ENCODE results near the gene DUOX1.

Gene DUOX1

DNA sequence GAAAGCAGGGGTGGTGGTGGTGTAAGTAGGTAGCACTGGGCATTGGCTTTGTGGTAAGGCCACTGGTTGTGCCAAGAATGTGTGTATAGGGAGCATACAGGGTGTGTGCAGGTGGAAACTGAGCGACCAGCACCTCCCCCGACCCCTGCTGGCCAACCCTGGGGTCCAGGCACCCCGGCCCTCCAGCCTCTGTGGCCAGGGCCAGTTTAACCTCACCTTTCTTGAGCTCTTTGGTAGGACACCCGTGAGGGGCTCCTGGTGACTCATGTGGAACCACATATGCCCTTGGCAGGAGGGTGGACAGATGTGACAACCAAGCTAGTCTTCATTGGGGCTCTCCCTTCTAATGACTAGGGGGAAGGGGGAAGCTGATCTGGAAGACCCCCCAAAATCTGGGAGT, 38.5 kb downstream of the DUOX1 start:
- DNase-seq (ENCODE audit: low read depth) = no peak
- H3K4me3 ChIP-seq (ENCODE audit: low read length) = no peak overlapping the region
- TF ChIP-seq, protein P1, sequence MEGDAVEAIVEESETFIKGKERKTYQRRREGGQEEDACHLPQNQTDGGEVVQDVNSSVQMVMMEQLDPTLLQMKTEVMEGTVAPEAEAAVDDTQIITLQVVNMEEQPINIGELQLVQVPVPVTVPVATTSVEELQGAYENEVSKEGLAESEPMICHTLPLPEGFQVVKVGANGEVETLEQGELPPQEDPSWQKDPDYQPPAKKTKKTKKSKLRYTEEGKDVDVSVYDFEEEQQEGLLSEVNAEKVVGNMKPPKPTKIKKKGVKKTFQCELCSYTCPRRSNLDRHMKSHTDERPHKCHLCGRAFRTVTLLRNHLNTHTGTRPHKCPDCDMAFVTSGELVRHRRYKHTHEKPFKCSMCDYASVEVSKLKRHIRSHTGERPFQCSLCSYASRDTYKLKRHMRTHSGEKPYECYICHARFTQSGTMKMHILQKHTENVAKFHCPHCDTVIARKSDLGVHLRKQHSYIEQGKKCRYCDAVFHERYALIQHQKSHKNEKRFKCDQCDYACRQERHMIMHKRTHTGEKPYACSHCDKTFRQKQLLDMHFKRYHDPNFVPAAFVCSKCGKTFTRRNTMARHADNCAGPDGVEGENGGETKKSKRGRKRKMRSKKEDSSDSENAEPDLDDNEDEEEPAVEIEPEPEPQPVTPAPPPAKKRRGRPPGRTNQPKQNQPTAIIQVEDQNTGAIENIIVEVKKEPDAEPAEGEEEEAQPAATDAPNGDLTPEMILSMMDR (IDR thresholded peaks at IDR 0.05; ENCODE audit: insufficient read depth, low read depth, low read length, missing control alignments) = no peak

DNA sequence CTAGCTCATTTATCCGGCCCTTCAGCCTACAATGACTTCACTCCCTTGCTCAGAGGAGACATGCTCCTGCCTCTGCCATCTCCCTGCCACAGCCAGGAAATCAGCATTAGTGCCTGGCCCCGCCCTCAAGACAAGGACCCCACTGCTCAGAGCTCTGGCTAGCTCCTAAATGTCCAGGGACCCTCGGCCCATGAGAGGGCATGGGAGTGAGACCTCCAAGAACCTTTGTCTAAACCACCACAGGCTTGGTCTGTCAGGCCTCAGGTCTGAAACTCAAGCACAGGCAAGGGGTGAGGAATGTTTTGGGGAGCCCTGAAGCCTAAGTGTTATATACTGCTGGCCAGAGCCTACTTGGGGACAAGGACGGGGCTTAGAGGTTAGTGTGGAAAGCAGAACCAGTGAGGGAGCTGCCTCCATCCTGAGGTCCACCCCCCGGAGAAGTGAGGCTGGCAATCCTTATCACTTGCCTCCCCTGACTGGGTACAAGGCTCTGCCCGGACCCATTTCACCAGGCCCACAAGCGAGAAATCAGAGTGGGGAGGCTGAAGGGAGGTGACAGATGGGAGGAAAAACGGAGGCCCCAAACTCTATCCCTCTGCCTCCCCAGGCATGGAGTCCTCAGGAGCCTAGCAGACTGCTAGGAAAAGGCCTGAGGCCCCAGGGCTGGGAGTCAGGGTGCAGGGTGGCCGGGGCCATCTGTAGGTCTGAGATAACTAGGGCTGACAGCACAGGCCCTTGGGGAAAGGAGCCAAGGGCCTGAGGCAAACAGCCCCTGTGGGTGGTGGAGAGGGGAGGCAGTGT, 39.2 kb downstream of the DUOX1 start:
- no peak for DNase-seq (ENCODE audit: low read depth)
- no peak overlapping the region for H3K4me3 ChIP-seq (ENCODE audit: low read length)
- TF ChIP-seq, protein P1 (IDR thresholded peaks at IDR 0.05; ENCODE audit: insufficient read depth, low read depth, low read length, missing control alignments) = no peak

DNA sequence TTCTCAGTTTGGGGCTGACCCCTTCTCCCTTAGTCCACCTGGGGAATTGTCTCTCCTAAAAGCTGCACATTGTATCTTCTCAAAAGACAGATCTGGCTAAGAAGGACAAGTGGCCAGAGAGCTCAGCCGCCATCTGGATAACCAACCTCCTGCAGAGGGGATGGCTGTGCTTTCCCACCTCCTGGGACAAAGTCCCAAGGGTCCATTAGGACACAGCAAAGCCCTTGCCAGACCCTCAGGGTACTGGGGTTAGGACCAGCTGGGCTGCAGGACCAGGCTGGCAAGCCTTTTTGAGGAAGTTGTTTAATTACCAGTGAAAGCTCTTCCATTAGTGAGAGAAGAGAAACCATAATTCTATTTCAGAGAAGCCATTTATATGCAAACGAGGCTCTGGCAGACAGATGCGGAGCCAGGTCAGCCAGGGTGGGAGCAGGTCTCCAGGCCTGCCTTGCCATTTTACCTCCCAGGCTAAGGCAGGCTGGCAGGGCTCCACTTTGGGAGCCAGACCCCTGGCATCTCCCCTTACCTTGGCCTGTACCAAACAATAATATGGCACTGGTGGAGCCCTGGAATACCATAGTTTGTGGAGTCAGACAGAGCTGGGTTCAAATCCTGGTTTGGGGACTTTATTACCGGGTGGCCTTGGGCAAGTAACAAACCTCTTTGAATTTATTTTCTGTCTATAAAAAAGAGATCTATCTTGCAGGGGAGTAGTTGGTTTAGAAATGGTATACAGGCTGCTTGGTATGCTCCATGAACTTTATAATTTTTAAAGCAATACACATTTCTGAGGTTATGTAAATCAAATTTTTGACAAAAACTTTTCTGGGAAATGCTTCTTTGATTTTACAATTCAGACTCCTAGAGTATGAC, 40.0 kb downstream of the DUOX1 start:
- DNase-seq (ENCODE audit: low read depth) = no peak
- TF ChIP-seq, protein P1 (IDR thresholded peaks at IDR 0.05; ENCODE audit: insufficient read depth, low read depth, low read length, missing control alignments) = no peak

DNA sequence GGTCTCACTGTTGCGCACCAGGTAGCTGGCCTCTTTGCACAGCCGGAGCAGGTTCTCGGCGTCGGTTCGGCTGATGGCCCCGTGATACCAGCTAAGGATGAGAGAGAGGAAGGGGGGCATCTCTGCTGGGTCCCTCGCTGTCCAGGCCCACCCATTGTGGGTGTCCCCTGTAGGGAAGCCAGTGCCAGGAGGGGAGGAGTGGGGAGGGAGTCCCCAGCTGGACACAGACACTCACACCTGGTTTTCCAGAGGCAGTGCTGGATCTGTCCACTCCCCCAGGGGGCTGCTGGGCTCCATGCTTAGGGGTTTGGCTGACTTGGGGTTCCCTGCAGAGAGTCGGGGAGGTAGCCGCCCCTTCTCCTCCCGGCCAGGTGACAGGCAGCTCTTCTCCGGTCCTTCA, 42.1 kb downstream of the DUOX1 start:
- TF ChIP-seq, protein P1 (IDR thresholded peaks at IDR 0.05; ENCODE audit: insufficient read depth, low read depth, low read length, missing control alignments) = no peak
- no peak for DNase-seq (ENCODE audit: low read depth)
- no peak overlapping the region for H3K4me3 ChIP-seq (ENCODE audit: low read length)

More for the DNA sequence above, 40.0 kb downstream of the DUOX1 start:
- H3K4me3 ChIP-seq (ENCODE audit: low read length) = no peak overlapping the region

DNA sequence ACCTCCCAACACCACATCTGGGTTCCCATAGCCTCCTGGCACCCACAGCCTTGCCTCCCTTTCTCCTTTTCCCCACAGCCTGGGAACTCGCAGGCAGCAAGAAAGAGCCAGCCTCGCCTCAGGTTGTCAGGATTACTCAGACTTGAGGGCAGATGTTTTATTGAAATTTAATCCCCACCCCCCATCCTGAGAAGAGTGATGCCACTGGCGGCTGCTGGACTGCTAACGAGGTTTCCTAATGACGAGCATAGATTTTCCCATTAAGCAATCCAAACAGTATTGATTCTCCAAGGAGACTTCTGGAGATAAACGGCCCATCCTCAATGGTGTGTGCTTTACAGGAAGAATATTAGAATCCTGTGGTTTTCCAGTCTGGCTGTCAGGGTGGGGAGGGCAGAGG, 44.3 kb downstream of the DUOX1 start:
- TF ChIP-seq, protein P1 (IDR thresholded peaks at IDR 0.05; ENCODE audit: insufficient read depth, low read depth, low read length, missing control alignments) = no peak
- DNase-seq (ENCODE audit: low read depth) = peak; percentile 36
- no peak overlapping the region for H3K4me3 ChIP-seq (ENCODE audit: low read length)

DNA sequence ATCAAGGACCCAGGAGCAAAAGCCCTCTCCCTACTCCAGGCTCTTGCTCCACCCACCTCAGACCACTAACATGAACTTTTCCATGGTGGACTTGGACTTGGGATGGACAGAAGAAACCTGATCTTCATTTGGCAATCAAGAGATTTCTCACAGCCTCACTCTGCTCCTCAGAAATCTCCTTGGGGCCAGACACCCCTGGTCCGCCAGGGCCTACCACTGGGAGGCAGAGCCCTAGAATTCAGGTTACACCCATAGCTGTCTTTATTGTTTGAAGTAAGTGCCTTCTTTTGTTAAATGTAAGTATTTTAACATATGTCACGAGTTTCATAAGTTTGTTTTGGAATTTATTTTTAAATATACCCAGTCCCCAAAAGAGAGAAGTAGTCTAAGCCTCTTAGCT, 44.8 kb downstream of the DUOX1 start:
- no peak for DNase-seq (ENCODE audit: low read depth)
- H3K4me3 ChIP-seq (ENCODE audit: low read length) = no peak overlapping the region
- TF ChIP-seq, protein P1 (IDR thresholded peaks at IDR 0.05; ENCODE audit: insufficient read depth, low read depth, low read length, missing control alignments) = no peak

All from epithelial cell of esophagus (primary cell).